Endothelial cell of umbilical vein (primary cell): ENCODE results near the gene CLCN5.

Experiments
- JUN ChIP-seq: IDR thresholded peaks from 2 replicates; pipeline ENCODE4 v1.6.1; 2011; ENCODE audit warnings: borderline replicate concordance, low read depth; ENCODE audit not compliant: insufficient read length, insufficient read depth
- MAX ChIP-seq: IDR thresholded peaks from 2 replicates; pipeline ENCODE4 v1.6.1; 2011; ENCODE audit not compliant: insufficient read depth, insufficient read length
- POLR2A ChIP-seq: IDR thresholded peaks from 2 replicates; pipeline ENCODE4 v1.6.1; 2012; ENCODE audit warnings: low read depth, mild to moderate bottlenecking, control low read depth, low read length

GRCh38 chrX:50100188-50100587, 177.8 kb downstream of the CLCN5 start:
- TF ChIP-seq JUN (no peak), POLR2A (no peak), MAX (no peak)
